PC-9 (cell line): ENCODE results near the gene CD80. TPM values are rescaled to one million over a fixed set of nuclear protein-coding genes. Genes with fewer than 3 reads are reported as not detected.

ENCODE experiments used
- BruUV-seq: library from RNA; stranded (reverse); fragments of 400-500 nt; replicated peaks from 2 replicates; lab custom pipeline; 2021; lab: Mats Ljungman, UMichigan
- CTCF ChIA-PET: fragments of 300-600 bp; sonication (Branson Sonifier 250); formaldehyde crosslinking; loops from one replicate; lab custom pipeline; 2022; ENCODE audit warnings: antibody characterized with exemption; lab: Charles Lee
- POLR2A ChIA-PET: fragments of 300-600 bp; sonication (Branson Sonifier 250); formaldehyde crosslinking; loops from one replicate; lab custom pipeline; 2022; ENCODE audit warnings: antibody characterized with exemption; ENCODE audit not compliant: unreplicated experiment; lab: Charles Lee
- DNase-seq, 2 experiments: peaks; one replicate each; pipeline versions ENCODE4 v3.0.0 to v3.0.0-alpha.2; 2015 to 2022; ENCODE audit warnings: mixed read lengths in 1 of 2
- H2AFZ ChIP-seq: fragments of 200-600 bp; sonication (generic); 2 replicates; pipeline ENCODE4 v1.8.1; 2017; ENCODE audit warnings: antibody characterized with exemption
- H3F3A ChIP-seq: fragments of 200-600 bp; sonication (generic); 2 replicates; pipeline ENCODE4 v1.8.1; 2017; ENCODE audit warnings: antibody characterized with exemption, mild to moderate bottlenecking, low read depth; ENCODE audit not compliant: insufficient read depth
- H3K27ac ChIP-seq: fragments of 200-600 bp; sonication (generic); 2 replicates; pipeline ENCODE4 v1.6.1; 2016; ENCODE audit warnings: mixed run types
- H3K27me3 ChIP-seq: fragments of 200-600 bp; sonication (generic); 2 replicates; pipeline ENCODE4 v1.6.1; 2016; ENCODE audit warnings: low read depth, mixed run types; ENCODE audit not compliant: insufficient read depth
- H3K36me3 ChIP-seq: fragments of 200-600 bp; sonication (generic); 2 replicates; pipeline ENCODE4 v1.6.1; 2016; ENCODE audit warnings: low read depth, mixed run types
- H3K4me1 ChIP-seq: fragments of 200-600 bp; sonication (generic); replicated peaks from 2 replicates; pipeline ENCODE4 v1.6.1; 2016; ENCODE audit warnings: mixed run types; ENCODE audit not compliant: insufficient read depth
- H3K4me2 ChIP-seq: fragments of 200-600 bp; sonication (generic); 2 replicates; pipeline ENCODE4 v1.6.1; 2017; ENCODE audit warnings: mixed run types
- H3K4me3 ChIP-seq: fragments of 200-600 bp; sonication (generic); 2 replicates; pipeline ENCODE4 v1.6.1; 2016; ENCODE audit warnings: mixed run types
- H3K79me2 ChIP-seq: fragments of 200-600 bp; sonication (generic); 2 replicates; pipeline ENCODE4 v1.6.1; 2017; ENCODE audit warnings: low read depth, mixed run types
- H3K9me2 ChIP-seq: fragments of 200-600 bp; sonication (generic); 2 replicates; pipeline ENCODE4 v1.8.1; 2017; ENCODE audit warnings: mild to moderate bottlenecking; ENCODE audit not compliant: insufficient read depth
- H3K9me3 ChIP-seq: fragments of 200-600 bp; sonication (generic); 2 replicates; pipeline ENCODE4 v1.8.1; 2016; ENCODE audit warnings: low read depth; ENCODE audit not compliant: insufficient read depth
- H4K20me1 ChIP-seq: fragments of 200-600 bp; sonication (generic); 2 replicates; pipeline ENCODE4 v1.8.1; 2017; ENCODE audit not compliant: insufficient read depth
- EZH2 ChIP-seq: fragments of 200-600 bp; sonication (generic); IDR thresholded peaks from 2 replicates; pipeline ENCODE4 v1.8.0; 2017; ENCODE audit warnings: antibody characterized with exemption, low read depth
- intact Hi-C: fragments of 100-400 bp; cut with micrococcal nuclease; formaldehyde crosslinking; loops from one replicate; pipeline ENCODE4 v1.10.0; 2022; ENCODE audit not compliant: unreplicated experiment
- total RNA-seq: library from RNA; stranded (reverse); gene quantifications from 2 replicates; pipeline ENCODE4 v1.2.3, GENCODE V29; 2021
- TF ChIP-seq, protein P1 (sequence below): fragments of 200-600 bp; sonication (generic); conservative IDR thresholded peaks from 2 replicates; pipeline ENCODE4 v1.6.1; 2017; ENCODE audit warnings: mixed run types, antibody characterized with exemption, mild to moderate bottlenecking, moderate library complexity

Gene CD80
- total RNA-seq, 1 experiment from 2014 or later, result not detected

DNA sequence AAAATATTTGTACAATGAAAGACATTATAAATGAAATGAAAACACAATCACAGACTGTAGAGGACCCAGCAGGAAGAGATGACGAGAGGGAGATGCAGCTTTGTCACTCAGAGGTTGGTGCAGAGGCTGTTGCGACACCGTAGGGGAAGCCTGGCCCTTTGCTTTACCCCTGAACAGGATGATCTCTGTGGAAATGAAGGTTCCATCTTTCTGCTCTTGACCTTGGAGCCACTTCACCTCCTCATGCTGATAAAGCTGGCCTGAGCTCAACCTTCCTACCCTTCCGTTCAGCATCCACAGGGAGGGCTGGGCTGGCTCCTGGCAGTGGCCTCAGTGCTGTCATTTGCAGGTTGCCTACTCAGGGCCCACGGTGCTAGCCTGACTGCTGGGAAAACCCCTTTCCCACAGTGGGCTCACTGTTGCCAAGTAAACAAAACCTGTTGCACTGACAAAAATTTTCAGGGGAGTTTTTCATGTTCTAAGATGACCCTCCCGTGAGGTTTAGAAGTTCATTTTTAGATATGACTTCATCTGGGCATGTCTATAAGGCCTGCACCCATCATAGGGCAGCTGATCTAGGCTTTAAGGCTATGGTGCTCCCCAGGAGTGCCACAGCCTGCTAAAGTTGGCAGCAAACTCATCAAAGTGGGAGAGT lies 3.0 kb upstream of the CD80 start:
- intact Hi-C loops, result no loop called here
- no peak for DNase-seq
- no peaks in the 10 kb centered on the region for H3K9me2 ChIP-seq
- H3K4me1 ChIP-seq, result no peaks in the 10 kb centered on the region
- H3K79me2 ChIP-seq, result no peaks in the 10 kb centered on the region
- POLR2A ChIA-PET, result no interaction called here
- H3K27me3 ChIP-seq, result peaks cover 2% of the 10 kb centered on the region; the same call in 1 of the 2 replicates
- H3F3A ChIP-seq, result no peaks in the 10 kb centered on the region
- H2AFZ ChIP-seq, result no peak overlapping the region
- no peak for TF ChIP-seq EZH2
- TF ChIP-seq, protein P1, sequence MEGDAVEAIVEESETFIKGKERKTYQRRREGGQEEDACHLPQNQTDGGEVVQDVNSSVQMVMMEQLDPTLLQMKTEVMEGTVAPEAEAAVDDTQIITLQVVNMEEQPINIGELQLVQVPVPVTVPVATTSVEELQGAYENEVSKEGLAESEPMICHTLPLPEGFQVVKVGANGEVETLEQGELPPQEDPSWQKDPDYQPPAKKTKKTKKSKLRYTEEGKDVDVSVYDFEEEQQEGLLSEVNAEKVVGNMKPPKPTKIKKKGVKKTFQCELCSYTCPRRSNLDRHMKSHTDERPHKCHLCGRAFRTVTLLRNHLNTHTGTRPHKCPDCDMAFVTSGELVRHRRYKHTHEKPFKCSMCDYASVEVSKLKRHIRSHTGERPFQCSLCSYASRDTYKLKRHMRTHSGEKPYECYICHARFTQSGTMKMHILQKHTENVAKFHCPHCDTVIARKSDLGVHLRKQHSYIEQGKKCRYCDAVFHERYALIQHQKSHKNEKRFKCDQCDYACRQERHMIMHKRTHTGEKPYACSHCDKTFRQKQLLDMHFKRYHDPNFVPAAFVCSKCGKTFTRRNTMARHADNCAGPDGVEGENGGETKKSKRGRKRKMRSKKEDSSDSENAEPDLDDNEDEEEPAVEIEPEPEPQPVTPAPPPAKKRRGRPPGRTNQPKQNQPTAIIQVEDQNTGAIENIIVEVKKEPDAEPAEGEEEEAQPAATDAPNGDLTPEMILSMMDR, result no peak
- no peak overlapping the region for H3K27ac ChIP-seq
- H3K4me3 ChIP-seq, result no peak overlapping the region
- H3K4me2 ChIP-seq, result no peak overlapping the region
- H3K9me3 ChIP-seq, result no peaks in the 10 kb centered on the region
- no peaks in the 10 kb centered on the region for H3K36me3 ChIP-seq
- no TSS peak for BruUV-seq
- H4K20me1 ChIP-seq, result no peaks in the 10 kb centered on the region
- CTCF ChIA-PET, result no interaction called here

DNA sequence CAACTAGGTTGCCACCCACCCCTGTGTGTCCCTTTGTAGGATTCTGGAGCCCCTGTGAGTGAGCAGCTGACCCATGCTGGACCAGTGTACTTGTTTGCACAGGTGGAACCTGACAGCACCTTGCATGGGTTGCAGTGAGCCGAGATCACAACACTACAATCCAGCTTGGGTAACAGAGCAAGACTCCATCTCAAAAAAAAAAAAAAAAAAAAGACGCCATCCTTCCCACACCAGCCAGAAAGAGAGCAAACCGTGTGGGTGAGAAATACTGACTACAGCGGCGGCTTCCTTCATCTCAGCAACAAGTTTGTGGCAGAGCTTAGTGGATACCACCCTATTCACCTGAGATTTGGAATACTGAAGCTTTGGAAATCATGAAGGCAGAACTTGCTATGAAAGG lies 746 bp upstream of the CD80 start:
- CTCF ChIA-PET, result no interaction called here
- H3K4me1 ChIP-seq, result no peaks in the 10 kb centered on the region
- TF ChIP-seq, protein P1, result no peak
- no peak for TF ChIP-seq EZH2
- H3K79me2 ChIP-seq, result no peaks in the 10 kb centered on the region
- H3K4me3 ChIP-seq, result no peak overlapping the region
- no peak overlapping the region for H2AFZ ChIP-seq
- H3K9me2 ChIP-seq, result no peaks in the 10 kb centered on the region
- DNase-seq, result no peak
- no peaks in the 10 kb centered on the region for H3F3A ChIP-seq
- intact Hi-C loops, result no loop called here
- BruUV-seq, result no TSS peak
- no peaks in the 10 kb centered on the region for H3K9me3 ChIP-seq
- no peaks in the 10 kb centered on the region for H3K36me3 ChIP-seq
- H3K27ac ChIP-seq, result no peak overlapping the region
- POLR2A ChIA-PET, result no interaction called here
- H3K27me3 ChIP-seq, result no peaks in the 10 kb centered on the region
- H4K20me1 ChIP-seq, result no peaks in the 10 kb centered on the region
- no peak overlapping the region for H3K4me2 ChIP-seq

DNA sequence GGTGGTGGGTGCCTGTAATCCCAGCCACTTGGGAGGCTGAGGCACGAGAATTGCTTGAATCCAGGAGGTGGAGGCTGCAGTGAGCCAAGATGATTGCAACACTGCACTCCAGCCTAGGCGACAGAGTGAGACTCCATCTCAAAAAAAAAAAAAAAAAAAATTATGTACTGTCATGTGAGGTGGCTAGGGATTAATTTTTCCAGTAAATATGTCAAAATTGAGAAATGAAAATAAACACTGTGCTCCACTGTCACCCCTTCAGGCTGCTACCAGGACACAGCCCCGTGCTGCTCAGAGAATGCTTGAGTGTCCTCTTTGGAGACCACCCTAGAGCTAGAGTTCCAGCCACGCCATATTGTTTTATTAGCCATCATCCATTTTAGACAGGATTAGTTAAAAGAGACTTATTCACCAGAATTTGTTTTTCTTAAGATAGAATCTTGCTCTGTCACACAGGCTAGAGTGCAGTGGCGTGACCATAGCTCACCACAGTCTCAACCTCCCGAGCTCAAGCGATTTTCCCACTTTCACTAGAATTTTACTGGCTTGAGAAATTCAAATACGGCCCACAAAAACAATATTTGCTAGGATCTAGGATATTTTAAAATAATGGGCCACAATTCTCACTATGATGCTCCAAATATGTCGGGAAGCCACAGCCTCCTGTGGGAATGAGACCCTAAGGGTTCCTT lies 642 bp downstream of the CD80 start:
- H3K9me3 ChIP-seq, result no peaks in the 10 kb centered on the region
- no peaks in the 10 kb centered on the region for H3K79me2 ChIP-seq
- no peaks in the 10 kb centered on the region for H3K27me3 ChIP-seq
- H3K4me1 ChIP-seq, result no peaks in the 10 kb centered on the region
- no peaks in the 10 kb centered on the region for H3K36me3 ChIP-seq
- no peaks in the 10 kb centered on the region for H4K20me1 ChIP-seq
- ChIA-PET POLR2A (no interaction called here), CTCF (no interaction called here)
- H3K9me2 ChIP-seq, result no peaks in the 10 kb centered on the region
- no peaks in the 10 kb centered on the region for H3F3A ChIP-seq
- no peak overlapping the region for H2AFZ ChIP-seq
- intact Hi-C loops, result loop anchor here (1.0 kb wide), 1 partner anchor 674 kb away; no protein-coding TSS in a partner anchor
- no TSS peak for BruUV-seq
- no peak for DNase-seq
- H3K4me3 ChIP-seq, result no peak overlapping the region
- no peak overlapping the region for H3K27ac ChIP-seq
- H3K4me2 ChIP-seq, result no peak overlapping the region
- TF ChIP-seq, protein P1, result no peak
- no peak for TF ChIP-seq EZH2
